HG03565 (cell line): ENCODE data around the gene IGFALS.

Source experiments
- ATAC-seq: cut with Tn5 transposase; IDR thresholded peaks from one replicate; pipeline ENCODE4 v1.9.1; 2021; ENCODE audit warnings: mild to moderate bottlenecking, moderate library complexity; ENCODE audit not compliant: unreplicated experiment

The IGFALS gene

DNA sequence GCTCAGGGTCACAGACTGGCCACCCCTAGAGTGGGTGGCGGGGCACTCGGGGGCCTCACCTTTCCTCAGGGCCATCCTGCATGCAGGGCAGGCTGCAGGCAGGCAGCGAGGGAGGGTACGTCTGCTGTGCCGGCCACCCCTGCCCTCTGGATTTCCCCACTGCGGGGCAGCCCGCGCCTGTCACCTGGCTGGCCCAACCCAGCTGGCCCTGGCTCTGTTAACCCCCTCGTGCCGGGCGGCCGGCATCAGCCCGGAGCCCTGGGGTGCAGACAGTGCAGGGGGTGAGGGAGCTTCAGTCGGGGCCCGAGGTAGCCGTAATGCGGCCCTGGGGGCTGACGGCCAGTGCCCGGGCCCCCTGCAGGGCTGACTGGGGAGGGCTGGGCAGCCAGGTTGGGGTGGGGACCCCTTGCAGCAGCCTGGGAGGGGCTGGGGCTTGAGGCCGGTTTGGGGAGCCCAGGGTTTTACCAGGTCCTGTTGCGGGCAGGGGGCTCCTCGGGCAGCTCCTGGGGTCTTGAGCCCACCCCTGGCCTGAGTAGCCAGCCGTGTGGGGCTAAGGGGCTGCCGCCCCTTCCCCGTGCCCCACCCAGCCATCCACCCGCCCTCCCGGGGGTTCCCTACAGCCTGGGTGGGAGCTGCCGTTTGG lies at the start of gene IGFALS:
Gene IGFALS (minus strand): TSS at position 128 of the 643 bp plus-strand sequence. CDS start 53 bp downstream, at position 75.
- ATAC-seq, result no peak

- ATAC-seq, result no peak
Observed at GRCh38 chr16:1839554-1839953, 46.0 kb upstream of the IGFALS start.

DNA sequence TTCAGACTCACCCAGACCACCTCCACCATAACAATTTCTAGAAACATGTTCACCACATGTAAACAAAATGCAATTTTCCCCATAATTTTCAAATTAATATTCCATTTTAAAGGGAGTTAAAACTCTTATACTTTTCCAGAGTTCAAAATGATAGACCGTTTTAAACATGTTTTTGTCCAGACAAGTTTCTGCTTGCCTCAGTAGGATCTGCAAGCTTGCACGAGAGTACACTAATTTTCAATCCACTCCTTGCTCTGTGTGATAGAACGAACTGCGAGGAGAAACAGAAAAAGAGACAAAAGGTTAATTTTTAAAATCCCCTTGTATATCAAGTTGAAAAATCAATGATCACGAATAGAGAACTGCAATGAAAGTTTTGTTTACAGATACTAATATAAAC lies 40.6 kb upstream of the IGFALS start:
- no peak for ATAC-seq

- ATAC-seq, result no peak
Observed at GRCh38 chr16:1832838-1833454, 39.4 kb upstream of the IGFALS start.

DNA sequence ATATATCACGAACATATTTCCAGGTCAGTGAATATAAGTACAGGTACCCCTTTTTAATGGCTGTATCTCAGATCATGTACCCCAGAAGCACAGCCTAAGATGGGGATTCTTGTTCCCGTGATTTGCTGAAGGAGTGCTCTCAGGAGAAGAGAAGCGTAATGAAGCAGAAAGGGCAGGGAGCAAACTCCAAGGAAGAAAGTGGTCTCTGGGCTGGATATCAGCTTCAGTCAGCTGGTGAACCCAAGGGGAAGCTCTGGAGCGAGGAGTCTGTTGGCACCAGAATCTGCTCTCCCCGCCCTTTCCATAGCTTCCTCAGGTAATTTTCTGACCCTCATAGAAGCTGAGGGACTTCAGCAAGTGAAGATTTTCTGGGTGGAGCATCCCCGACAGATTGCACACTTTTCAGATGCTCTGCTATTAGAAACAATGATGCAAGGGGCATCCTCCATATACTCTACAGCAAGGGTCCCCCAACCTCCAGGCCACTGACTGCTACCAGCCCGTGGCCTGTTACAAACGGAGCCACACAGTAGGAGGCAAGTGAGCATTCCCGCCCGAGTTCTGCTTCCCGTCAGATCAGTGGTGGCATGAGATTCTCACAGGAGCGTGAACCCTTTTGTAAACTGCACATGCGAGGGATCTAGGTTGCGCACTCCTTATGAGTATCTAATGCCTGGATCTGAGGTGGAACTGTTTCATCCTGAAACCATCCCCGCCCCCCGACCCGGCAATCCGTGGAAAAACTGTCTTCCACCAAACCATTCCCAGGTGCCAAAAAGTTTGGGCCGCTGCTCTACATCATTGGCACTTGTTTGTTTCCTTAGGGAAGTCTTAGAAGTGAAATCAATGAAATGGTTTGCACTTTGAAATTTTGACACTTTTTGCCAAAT lies 37.9 kb upstream of the IGFALS start:
- no peak for ATAC-seq

DNA sequence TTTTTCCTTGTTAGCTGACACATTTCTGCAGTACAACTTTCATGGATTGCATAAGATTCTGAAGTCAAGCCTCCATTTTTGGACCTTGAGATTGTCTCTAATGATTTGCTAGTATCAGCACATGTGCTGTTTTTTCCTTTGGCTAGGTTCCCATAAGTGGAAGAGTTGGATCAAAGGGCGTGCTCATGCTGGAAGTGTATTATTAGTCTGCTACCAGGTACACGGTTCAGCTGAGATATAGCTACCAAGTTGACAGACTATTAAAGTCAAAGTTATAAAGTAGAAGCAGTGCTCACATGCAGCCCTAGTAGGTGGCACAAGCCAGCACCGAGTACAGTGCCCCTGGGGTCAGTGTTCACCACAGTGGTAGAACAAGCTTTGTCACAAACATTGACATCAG lies 36.7 kb upstream of the IGFALS start:
- no peak for ATAC-seq

GRCh38 chr16:1828645-1829410 lies 35.3 kb upstream of the IGFALS start:
- no peak for ATAC-seq

DNA sequence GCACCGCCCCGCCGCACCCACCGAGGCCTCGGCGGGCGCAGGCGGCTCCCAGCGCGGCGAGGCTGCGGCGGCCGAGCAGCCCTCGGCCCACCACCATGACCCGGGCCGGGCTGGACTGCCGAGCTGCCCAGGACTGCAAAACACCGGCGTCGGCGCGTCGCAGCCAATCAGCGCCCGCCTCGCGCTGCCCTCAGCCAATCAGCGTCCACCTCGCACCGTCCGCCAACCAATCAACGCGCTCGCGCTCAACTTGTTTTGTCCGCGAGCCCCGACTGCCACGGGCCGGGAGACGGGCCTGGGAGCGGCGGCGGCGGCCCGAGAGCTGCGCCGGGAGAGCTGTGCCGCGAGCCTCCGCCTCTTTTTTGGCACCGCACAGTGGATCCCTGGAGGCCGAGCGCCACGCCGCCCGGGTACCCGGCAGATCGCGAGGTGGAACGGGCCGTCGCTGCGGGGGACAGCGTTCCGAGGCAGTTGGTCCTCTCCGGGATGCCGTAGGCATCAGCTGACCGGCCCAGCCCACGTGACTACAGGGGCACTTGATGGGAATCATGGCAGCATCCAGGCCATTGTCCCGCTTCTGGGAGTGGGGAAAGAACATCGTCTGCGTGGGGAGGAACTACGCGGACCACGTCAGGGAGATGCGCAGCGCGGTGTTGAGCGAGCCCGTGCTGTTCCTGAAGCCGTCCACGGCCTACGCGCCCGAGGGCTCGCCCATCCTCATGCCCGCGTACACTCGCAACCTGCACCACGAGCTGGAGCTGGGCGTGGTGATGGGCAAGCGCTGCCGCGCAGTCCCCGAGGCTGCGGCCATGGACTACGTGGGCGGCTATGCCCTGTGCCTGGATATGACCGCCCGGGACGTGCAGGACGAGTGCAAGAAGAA lies 33.4 kb upstream of the IGFALS start, which contains the start of the genes FAHD1 and HAGH:
Gene FAHD1 (plus strand): TSS at position 516 of the 883 bp plus-strand sequence. CDS start 33 bp downstream, at position 549.
Gene HAGH (minus strand): TSS at position 135 of the 883 bp plus-strand sequence. CDS start 38 bp downstream, at position 97.
- ATAC-seq, result peak; percentile 63

- peak; percentile 44 for ATAC-seq
Observed at GRCh38 chr16:1825864-1826690, 32.6 kb upstream of the IGFALS start.

DNA sequence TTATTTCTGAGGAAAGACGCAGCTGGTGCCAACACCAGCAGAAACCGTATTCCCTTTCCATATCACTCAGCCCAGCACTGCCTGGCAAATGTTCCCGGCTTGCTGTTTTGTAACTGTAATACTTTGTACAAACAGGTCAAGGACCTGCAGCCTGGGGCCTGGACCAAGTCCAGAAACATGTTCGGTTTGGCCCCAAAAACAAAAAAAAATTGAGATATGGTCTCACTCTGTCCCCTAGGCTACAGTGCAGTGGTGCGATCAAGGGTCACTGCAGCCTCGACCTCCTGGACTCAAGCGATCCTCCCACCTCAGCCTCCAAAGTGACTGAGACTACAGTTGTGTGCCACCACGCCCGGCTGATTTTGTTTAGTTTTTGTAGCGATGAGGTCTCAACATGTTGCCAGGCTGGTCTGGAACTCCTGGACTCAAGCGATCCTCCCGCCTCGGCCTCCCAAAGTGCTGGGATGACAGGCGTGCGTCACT lies 31.9 kb upstream of the IGFALS start:
- no peak for ATAC-seq

DNA sequence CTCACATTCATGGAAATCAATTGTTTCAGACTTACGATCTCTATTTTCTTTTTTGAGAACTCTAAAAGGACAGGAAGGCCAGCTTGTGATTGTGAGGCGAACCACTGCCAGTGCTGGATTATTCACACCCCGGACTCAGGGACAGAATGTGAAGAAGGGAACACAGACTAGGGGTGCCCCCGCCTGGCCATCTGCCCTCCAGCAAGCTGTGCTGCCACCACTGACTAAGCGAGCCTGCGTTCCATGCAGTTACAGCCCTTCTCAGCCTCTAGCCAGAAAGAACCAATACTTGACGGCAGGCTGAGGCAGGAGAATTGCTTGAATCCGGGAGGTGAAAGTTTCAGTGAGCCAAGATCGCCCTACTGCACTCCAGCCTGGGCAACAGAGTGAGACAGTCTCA lies 30.3 kb upstream of the IGFALS start:
- ATAC-seq, result no peak

DNA sequence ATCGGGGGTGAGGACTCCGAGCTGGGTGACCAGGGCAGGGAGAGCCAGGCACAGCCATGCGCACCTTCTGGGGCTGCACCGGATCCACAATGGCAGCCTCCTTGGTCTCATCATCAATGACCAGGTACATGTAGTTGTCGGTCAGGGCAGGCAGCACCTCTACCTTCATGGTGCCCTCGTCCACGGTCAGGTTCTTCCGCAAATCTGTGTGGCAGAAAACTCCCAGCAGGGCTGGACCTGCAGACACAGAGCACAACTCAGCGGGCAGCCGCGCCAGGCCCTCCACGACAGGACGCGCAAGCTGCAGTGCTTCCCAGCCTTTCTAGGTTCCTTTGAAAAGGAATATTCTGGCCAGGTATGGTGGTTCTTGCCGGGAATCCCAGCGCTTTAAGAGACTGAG lies 29.3 kb upstream of the IGFALS start:
- ATAC-seq, result no peak

DNA sequence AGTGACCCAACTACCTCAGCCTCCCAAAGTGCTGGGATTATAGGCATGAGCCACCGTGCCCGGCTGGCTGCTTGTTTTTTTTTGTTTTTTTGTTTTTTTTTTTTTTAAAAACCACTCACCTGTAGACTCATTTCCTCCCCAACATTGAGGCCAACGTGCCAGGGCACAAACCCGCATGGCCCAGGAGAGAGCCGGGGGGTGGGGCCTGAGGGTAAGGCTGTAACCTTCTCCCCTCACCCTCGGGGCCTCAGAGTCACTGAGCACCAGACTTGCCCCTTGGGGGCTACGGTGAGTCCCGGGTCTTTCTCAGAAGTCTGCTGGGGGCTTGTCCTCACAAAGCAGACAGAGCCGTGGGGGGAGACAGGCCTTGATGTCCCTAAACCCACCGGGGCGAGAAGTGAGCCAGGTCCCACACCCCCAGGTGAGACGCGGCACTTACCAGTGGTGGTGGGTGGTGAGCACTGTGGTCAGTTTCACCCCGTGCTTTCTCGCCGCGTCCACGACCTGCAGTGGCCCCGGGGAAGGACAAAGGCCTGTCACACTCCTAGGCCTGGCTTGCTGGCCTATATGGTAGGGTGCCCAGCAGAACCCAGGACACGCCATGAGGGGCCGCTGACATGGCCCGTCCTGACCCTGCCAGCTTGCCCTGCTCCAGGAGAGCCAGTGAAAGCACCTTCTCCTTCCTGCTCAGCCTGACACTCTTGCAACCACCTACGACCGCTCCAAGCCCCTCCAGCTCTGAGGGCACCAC lies 28.5 kb upstream of the IGFALS start:
- no peak for ATAC-seq

GRCh38 chr16:1820946-1821290 lies 27.4 kb upstream of the IGFALS start:
- no peak for ATAC-seq

DNA sequence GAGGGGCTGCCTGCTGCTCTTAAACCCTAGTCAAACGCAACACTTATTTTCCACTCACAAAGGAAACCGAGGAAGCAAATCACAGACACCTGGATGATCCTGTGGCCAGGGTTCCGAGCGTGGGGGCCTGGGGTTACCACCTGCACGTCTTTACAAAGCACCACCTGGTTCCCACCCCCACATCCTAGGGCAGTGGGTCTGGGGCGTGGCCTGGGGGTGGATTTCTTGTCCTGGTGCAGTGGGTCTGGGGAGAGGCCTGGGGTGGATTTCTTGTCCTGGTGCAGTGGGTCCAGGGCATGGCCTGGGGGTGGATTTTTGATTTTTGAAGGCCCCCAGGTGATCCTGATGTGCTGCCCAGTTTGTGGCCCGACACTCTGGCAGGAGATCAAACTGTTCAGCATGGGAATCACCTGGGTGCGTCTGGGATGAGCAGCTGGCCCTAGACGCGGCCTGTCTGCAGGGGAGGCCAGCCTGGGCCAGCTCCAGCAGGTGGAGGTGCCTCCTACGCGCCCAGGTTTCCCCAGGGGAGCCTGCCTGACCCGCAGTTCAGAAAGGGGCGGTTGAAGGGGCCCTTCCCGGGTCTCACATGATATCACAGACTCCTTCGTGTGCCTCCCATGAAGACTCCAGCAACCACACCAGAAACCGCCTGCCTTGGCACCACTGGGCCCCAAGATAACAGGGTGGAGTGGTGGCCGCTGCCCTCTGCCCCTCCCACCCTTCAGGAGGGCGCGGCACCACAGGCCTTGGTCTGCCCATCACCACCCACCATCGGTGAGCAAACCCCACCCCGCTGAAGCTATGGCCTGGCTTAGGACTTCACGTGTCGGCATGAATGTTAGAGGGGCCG lies 26.8 kb upstream of the IGFALS start:
- no peak for ATAC-seq

- no peak for ATAC-seq
Observed at GRCh38 chr16:1819611-1820010, 26.1 kb upstream of the IGFALS start.

- ATAC-seq, result no peak
Observed at GRCh38 chr16:1818873-1819525, 25.5 kb upstream of the IGFALS start.
